GM23338 (cell line): Measurements from ENCODE around the gene CFAP70. TPM values are rescaled to one million over a fixed set of nuclear protein-coding genes. Genes with fewer than 3 reads are reported as not detected.
A peak's percentile ranks its signal among the peaks of the same experiment; 100 is the strongest.

ENCODE experiments used
- ATAC-seq: fragments of 200-7000 bp; cut with Tn5 transposase; 3 replicates; pipeline ENCODE4 v1.9.1; 2020
- DNase-seq: peaks from one replicate; pipeline ENCODE4 v3.0.0-alpha.2; 2015; ENCODE audit warnings: low spot score
- H2AFZ ChIP-seq: fragments of 200-600 bp; sonication (generic); 2 replicates; pipeline ENCODE4 v1.8.0; 2016; ENCODE audit warnings: antibody characterized with exemption, mild to moderate bottlenecking, moderate library complexity
- H3F3A ChIP-seq: fragments of 200-600 bp; sonication (generic); replicated peaks from 2 replicates; pipeline ENCODE4 v1.8.0; 2017; ENCODE audit warnings: antibody characterized with exemption, mixed run types, low read depth
- H3K27ac ChIP-seq: fragments of 200-600 bp; sonication (generic); 2 replicates; pipeline ENCODE4 v1.6.1; 2016; ENCODE audit warnings: low read depth
- H3K27me3 ChIP-seq: fragments of 200-600 bp; sonication (generic); 2 replicates; pipeline ENCODE4 v1.8.0; 2016; ENCODE audit warnings: mild to moderate bottlenecking, mixed run types, moderate library complexity; ENCODE audit not compliant: insufficient read depth
- H3K36me3 ChIP-seq: fragments of 200-600 bp; sonication (generic); 2 replicates; pipeline ENCODE4 v1.8.0; 2016; ENCODE audit warnings: mild to moderate bottlenecking; ENCODE audit not compliant: insufficient read depth
- H3K4me1 ChIP-seq: fragments of 200-600 bp; sonication (generic); 2 replicates; pipeline ENCODE4 v1.8.0; 2016; ENCODE audit warnings: mild to moderate bottlenecking, moderate library complexity; ENCODE audit not compliant: insufficient read depth
- H3K4me2 ChIP-seq: fragments of 200-600 bp; sonication (generic); 2 replicates; pipeline ENCODE4 v1.7.1; 2017; ENCODE audit warnings: mixed run types
- H3K4me3 ChIP-seq: fragments of 200-600 bp; sonication (generic); 2 replicates; pipeline ENCODE4 v1.6.1; 2016; ENCODE audit warnings: mixed run types
- H3K79me2 ChIP-seq: fragments of 200-600 bp; sonication (generic); replicated peaks from 2 replicates; pipeline ENCODE4 v1.8.0; 2017; ENCODE audit warnings: mild to moderate bottlenecking; ENCODE audit not compliant: insufficient read depth
- H3K9me2 ChIP-seq: fragments of 200-600 bp; sonication (generic); 2 replicates; pipeline ENCODE4 v1.8.0; 2017; ENCODE audit not compliant: insufficient read depth
- H4K20me1 ChIP-seq: fragments of 200-600 bp; sonication (generic); replicated peaks from 2 replicates; pipeline ENCODE4 v1.8.0; 2017; ENCODE audit warnings: mild to moderate bottlenecking; ENCODE audit not compliant: insufficient read depth
- H3K27ac Mint-ChIP-seq: 2 replicates; pipeline ENCODE4 v1.8.0; 2020; ENCODE audit warnings: inconsistent platforms, mild to moderate bottlenecking, moderate library complexity, mixed read lengths
- H3K27me3 Mint-ChIP-seq: 3 replicates; pipeline ENCODE4 v1.8.0; 2022; ENCODE audit warnings: low read depth, mild to moderate bottlenecking, moderate library complexity, mixed read lengths, inconsistent platforms; ENCODE audit not compliant: insufficient read depth, poor library complexity
- H3K36me3 Mint-ChIP-seq: 3 replicates; pipeline ENCODE4 v1.8.0; 2021; ENCODE audit warnings: low read depth, mild to moderate bottlenecking, inconsistent platforms, moderate library complexity, mixed read lengths
- H3K4me1 Mint-ChIP-seq: 3 replicates; pipeline ENCODE4 v1.8.0; 2020; ENCODE audit warnings: mild to moderate bottlenecking, inconsistent platforms, mixed read lengths
- H3K4me3 Mint-ChIP-seq: 3 replicates; pipeline ENCODE4 v1.8.0; 2021; ENCODE audit warnings: moderate library complexity, mild to moderate bottlenecking, inconsistent platforms, mixed read lengths
- H3K9me3 Mint-ChIP-seq: 3 replicates; pipeline ENCODE4 v1.8.0; 2020; ENCODE audit warnings: moderate library complexity, mild to moderate bottlenecking, inconsistent platforms, mixed read lengths
- CREB1 ChIP-seq: fragments of 250-450 bp; sonication (Bioruptor Pico); IDR thresholded peaks from 2 replicates; pipeline ENCODE4 v1.5.0; 2020; ENCODE audit warnings: low read depth, mild to moderate bottlenecking, moderate library complexity
- ETS1 ChIP-seq: IDR thresholded peaks from 2 replicates; pipeline ENCODE4 v1.6.1; 2016; ENCODE audit warnings: antibody characterized with exemption
- JUNB ChIP-seq: IDR thresholded peaks from one replicate; pipeline ENCODE4 v1.6.1; 2016; ENCODE audit warnings: antibody characterized with exemption; ENCODE audit not compliant: unreplicated experiment
- polyA plus RNA-seq: library from polyadenylated mRNA; unstranded; fragments of >200 nt; fragmentation: Nextera tagmentation; extraction: Ambion mirVana; gene quantifications from 2 replicates; pipeline ENCODE4 v1.2.1, GENCODE V29; 2016
- total RNA-seq: library from RNA; depleted of rRNA; stranded (reverse); fragments of >200 nt; shearing (Covaris generic); gene quantifications from 2 replicates; pipeline ENCODE4 v1.2.3, GENCODE V29; 2014
- TF ChIP-seq, protein P1 (sequence below), 2 experiments: fragments of 200-600 bp in 1 of 2; sonication (generic) in 1 of 2; conservative IDR thresholded peaks; 2 replicates each; pipeline versions ENCODE4 v1.5.1 to v1.6.1; 2016 to 2017; ENCODE audit warnings: antibody characterized with exemption in 2 of 2, low read depth in 2 of 2, mild to moderate bottlenecking in 2 of 2, moderate library complexity in 1 of 2
- TF ChIP-seq, protein P2 (sequence below): fragments of 250-450 bp; sonication (Bioruptor Pico); IDR thresholded peaks from 2 replicates; pipeline ENCODE4 v1.5.0; 2020; ENCODE audit warnings: mild to moderate bottlenecking, moderate library complexity

Gene CFAP70
- total and polyA plus RNA-seq, 2 experiments from 2014 or later = 0.17 to 0.24 TPM

DNA sequence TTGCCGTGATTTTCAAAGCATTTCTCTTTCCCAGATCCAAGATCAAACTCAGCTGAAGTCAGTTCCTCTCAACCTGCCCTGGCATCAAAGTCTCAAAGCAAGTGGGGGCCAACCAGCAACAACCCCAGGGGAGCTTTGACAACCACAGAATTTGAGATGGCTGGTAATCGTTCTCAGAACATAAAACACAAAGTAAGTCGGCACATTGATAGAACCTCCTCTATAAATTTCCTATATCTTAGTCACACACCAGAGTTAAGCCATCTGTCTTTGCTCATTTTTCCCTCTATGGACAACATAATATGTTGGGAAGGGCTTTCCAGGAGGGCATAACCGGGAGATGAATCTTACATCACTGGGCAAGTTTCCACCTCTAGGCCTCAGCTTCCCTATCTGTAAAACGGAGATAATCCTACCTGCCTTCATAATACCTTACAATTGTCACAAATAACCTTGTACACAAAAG lies 110.4 kb downstream of the CFAP70 start (continued):
- TF ChIP-seq, protein P1, sequence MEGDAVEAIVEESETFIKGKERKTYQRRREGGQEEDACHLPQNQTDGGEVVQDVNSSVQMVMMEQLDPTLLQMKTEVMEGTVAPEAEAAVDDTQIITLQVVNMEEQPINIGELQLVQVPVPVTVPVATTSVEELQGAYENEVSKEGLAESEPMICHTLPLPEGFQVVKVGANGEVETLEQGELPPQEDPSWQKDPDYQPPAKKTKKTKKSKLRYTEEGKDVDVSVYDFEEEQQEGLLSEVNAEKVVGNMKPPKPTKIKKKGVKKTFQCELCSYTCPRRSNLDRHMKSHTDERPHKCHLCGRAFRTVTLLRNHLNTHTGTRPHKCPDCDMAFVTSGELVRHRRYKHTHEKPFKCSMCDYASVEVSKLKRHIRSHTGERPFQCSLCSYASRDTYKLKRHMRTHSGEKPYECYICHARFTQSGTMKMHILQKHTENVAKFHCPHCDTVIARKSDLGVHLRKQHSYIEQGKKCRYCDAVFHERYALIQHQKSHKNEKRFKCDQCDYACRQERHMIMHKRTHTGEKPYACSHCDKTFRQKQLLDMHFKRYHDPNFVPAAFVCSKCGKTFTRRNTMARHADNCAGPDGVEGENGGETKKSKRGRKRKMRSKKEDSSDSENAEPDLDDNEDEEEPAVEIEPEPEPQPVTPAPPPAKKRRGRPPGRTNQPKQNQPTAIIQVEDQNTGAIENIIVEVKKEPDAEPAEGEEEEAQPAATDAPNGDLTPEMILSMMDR (conservative IDR thresholded peaks at IDR 0.05; ENCODE audit: low read depth in 2 of 2) = no peak
- TF ChIP-seq CREB1 (CRISPR knock-in tag) = no peak

DNA sequence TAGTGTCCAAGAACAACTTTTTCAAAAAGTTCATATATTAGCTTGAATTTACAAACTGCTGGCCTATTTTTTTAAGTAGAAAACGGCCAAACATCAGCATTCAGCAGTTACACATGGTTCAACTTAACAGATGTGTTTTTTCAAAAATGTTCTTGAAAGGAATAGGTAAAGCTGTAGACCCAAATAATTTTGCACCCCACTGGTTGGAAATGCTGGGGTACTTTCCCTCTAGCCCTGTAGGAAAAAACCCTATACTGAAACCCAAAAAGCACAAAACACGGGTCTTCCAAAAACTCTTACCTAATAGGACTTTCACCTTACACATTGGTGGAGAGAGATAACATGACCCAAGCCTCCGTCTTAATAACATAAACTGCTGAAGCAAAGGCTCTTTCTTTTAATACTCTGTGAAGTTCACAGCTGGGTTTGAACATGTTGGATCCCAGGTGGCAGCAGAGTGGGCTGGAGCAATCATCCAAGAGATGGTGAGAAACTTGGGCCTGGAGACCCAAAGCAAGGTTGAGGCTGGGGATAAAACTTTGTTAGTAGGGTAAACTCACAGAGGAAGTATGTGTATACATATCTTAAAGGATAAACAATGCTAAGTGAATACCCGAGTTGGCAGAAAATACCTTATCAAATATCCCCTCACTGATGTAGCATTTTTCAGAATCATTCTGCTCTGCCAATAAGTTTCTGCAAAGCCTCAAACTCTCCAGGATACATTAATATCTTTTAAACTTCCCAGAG lies 111.0 kb downstream of the CFAP70 start:
- ATAC-seq (no peak), DNase-seq (peak; percentile 14)
- Mint-ChIP-seq H3K27me3 (peaks cover 9% of the 10 kb centered on the region), H3K27ac (peak overlapping the region; percentile 100), H3K4me1 (peaks cover 23% of the 10 kb centered on the region; the same call in 2 of the 3 replicates), H3K36me3 (peaks cover 80% of the 10 kb centered on the region), H3K9me3 (no peaks in the 10 kb centered on the region), H3K4me3 (peak overlapping the region; percentile 100)
- TF ChIP-seq, protein P2, sequence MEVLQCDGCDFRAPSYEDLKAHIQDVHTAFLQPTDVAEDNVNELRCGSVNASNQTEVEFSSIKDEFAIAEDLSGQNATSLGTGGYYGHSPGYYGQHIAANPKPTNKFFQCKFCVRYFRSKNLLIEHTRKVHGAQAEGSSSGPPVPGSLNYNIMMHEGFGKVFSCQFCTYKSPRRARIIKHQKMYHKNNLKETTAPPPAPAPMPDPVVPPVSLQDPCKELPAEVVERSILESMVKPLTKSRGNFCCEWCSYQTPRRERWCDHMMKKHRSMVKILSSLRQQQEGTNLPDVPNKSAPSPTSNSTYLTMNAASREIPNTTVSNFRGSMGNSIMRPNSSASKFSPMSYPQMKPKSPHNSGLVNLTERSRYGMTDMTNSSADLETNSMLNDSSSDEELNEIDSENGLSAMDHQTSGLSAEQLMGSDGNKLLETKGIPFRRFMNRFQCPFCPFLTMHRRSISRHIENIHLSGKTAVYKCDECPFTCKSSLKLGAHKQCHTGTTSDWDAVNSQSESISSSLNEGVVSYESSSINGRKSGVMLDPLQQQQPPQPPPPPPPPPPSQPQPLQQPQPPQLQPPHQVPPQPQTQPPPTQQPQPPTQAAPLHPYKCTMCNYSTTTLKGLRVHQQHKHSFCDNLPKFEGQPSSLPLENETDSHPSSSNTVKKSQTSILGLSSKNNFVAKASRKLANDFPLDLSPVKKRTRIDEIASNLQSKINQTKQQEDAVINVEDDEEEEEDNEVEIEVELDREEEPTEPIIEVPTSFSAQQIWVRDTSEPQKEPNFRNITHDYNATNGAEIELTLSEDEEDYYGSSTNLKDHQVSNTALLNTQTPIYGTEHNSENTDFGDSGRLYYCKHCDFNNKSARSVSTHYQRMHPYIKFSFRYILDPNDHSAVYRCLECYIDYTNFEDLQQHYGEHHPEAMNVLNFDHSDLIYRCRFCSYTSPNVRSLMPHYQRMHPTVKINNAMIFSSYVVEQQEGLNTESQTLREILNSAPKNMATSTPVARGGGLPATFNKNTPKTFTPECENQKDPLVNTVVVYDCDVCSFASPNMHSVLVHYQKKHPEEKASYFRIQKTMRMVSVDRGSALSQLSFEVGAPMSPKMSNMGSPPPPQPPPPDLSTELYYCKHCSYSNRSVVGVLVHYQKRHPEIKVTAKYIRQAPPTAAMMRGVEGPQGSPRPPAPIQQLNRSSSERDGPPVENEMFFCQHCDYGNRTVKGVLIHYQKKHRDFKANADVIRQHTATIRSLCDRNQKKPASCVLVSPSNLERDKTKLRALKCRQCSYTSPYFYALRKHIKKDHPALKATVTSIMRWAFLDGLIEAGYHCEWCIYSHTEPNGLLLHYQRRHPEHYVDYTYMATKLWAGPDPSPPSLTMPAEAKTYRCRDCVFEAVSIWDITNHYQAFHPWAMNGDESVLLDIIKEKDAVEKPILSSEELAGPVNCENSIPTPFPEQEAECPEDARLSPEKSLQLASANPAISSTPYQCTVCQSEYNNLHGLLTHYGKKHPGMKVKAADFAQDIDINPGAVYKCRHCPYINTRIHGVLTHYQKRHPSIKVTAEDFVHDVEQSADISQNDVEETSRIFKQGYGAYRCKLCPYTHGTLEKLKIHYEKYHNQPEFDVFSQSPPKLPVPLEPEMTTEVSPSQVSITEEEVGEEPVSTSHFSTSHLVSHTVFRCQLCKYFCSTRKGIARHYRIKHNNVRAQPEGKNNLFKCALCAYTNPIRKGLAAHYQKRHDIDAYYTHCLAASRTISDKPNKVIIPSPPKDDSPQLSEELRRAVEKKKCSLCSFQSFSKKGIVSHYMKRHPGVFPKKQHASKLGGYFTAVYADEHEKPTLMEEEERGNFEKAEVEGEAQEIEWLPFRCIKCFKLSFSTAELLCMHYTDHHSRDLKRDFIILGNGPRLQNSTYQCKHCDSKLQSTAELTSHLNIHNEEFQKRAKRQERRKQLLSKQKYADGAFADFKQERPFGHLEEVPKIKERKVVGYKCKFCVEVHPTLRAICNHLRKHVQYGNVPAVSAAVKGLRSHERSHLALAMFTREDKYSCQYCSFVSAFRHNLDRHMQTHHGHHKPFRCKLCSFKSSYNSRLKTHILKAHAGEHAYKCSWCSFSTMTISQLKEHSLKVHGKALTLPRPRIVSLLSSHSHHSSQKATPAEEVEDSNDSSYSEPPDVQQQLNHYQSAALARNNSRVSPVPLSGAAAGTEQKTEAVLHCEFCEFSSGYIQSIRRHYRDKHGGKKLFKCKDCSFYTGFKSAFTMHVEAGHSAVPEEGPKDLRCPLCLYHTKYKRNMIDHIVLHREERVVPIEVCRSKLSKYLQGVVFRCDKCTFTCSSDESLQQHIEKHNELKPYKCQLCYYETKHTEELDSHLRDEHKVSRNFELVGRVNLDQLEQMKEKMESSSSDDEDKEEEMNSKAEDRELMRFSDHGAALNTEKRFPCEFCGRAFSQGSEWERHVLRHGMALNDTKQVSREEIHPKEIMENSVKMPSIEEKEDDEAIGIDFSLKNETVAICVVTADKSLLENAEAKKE (CRISPR knock-in tag) = no peak
- TF ChIP-seq JUNB = no peak
- no peak for TF ChIP-seq ETS1
- Histone ChIP-seq H3F3A (peaks cover 26% of the 10 kb centered on the region), H3K27me3 (no peaks in the 10 kb centered on the region), H3K4me1 (peaks cover 20% of the 10 kb centered on the region), H3K4me3 (peak overlapping the region; percentile 81), H3K27ac (peak overlapping the region; percentile 91), H3K36me3 (peaks cover 44% of the 10 kb centered on the region), H4K20me1 (no peaks in the 10 kb centered on the region; the same call in 1 of the 2 replicates), H3K4me2 (peak overlapping the region; percentile 76), H3K9me2 (no peaks in the 10 kb centered on the region), H2AFZ (no peak overlapping the region), H3K79me2 (peaks cover 66% of the 10 kb centered on the region)
